H9 (cell line): ENCODE measurements around the gene OR8I2. TPM values are rescaled to one million over a fixed set of nuclear protein-coding genes. Genes with fewer than 3 reads are reported as not detected.

Source experiments
- DNase-seq: peaks from one replicate; pipeline ENCODE4 v3.0.0-alpha.2; 2017
- H2AFZ ChIP-seq: one replicate; pipeline ENCODE4 v1.6.1; 2013; ENCODE audit warnings: mild to moderate bottlenecking, low read length, control low read depth, moderate library complexity
- H2AK5ac ChIP-seq: 2 replicates; pipeline ENCODE4 v1.6.1; 2013; ENCODE audit warnings: low read length, control low read depth, mixed read lengths; ENCODE audit not compliant: insufficient read length
- H2BK120ac ChIP-seq: one replicate; pipeline ENCODE4 v1.6.1; 2013; ENCODE audit warnings: low read depth, mild to moderate bottlenecking, low read length, control low read depth, inconsistent platforms; ENCODE audit not compliant: poor library complexity, severe bottlenecking
- H2BK12ac ChIP-seq: 2 replicates; pipeline ENCODE4 v1.6.1; 2013; ENCODE audit warnings: low read length, control low read depth, mixed read lengths, low read depth; ENCODE audit not compliant: insufficient read length
- H2BK15ac ChIP-seq: 2 replicates; pipeline ENCODE4 v1.6.1; 2013; ENCODE audit warnings: low read depth, low read length, control low read depth
- H2BK20ac ChIP-seq: one replicate; pipeline ENCODE4 v1.6.1; 2013; ENCODE audit warnings: low read depth, mild to moderate bottlenecking, low read length, control low read depth, inconsistent platforms; ENCODE audit not compliant: poor library complexity, severe bottlenecking
- H2BK5ac ChIP-seq: 2 replicates; pipeline ENCODE4 v1.6.1; 2013; ENCODE audit warnings: low read length, control low read depth, mixed read lengths; ENCODE audit not compliant: insufficient read length
- H3K14ac ChIP-seq: 2 replicates; pipeline ENCODE4 v1.6.1; 2013; ENCODE audit warnings: low read length, control low read depth; ENCODE audit not compliant: insufficient read depth
- H3K18ac ChIP-seq: 2 replicates; pipeline ENCODE4 v1.6.1; 2013; ENCODE audit warnings: low read depth, mild to moderate bottlenecking, mixed read lengths, low read length, control low read depth; ENCODE audit not compliant: insufficient read length
- H3K23ac ChIP-seq: 2 replicates; pipeline ENCODE4 v1.6.1; 2013; ENCODE audit warnings: low read length, control low read depth, mixed read lengths, low read depth; ENCODE audit not compliant: insufficient read length
- H3K23me2 ChIP-seq: 2 replicates; pipeline ENCODE4 v1.6.1; 2013; ENCODE audit warnings: low read depth, mild to moderate bottlenecking, mixed read lengths, low read length, control low read depth; ENCODE audit not compliant: insufficient read length, poor library complexity, severe bottlenecking
- H3K27ac ChIP-seq: 2 replicates; pipeline ENCODE4 v1.5.1; 2013; ENCODE audit warnings: low read length, control low read depth, mixed read lengths, low read depth; ENCODE audit not compliant: insufficient read length
- H3K27me3 ChIP-seq: 2 replicates; pipeline ENCODE4 v1.6.1; 2013; ENCODE audit warnings: low read length, control low read depth, inconsistent platforms; ENCODE audit not compliant: insufficient read depth
- H3K4ac ChIP-seq: 2 replicates; pipeline ENCODE4 v1.6.1; 2013; ENCODE audit warnings: low read depth, mild to moderate bottlenecking, control low read depth, inconsistent platforms, low read length, moderate library complexity
- H3K4me1 ChIP-seq: 2 replicates; pipeline ENCODE4 v1.6.1; 2013; ENCODE audit warnings: low read length, control low read depth, inconsistent platforms; ENCODE audit not compliant: insufficient read depth
- H3K4me2 ChIP-seq: 2 replicates; pipeline ENCODE4 v1.6.1; 2013; ENCODE audit warnings: low read length, control low read depth, mixed read lengths; ENCODE audit not compliant: insufficient read length, insufficient read depth
- H3K56ac ChIP-seq: 2 replicates; pipeline ENCODE4 v1.6.1; 2013; ENCODE audit warnings: low read depth, mild to moderate bottlenecking, mixed read lengths, low read length, control low read depth; ENCODE audit not compliant: insufficient read length
- H3K79me1 ChIP-seq: 2 replicates; pipeline ENCODE4 v1.6.1; 2013; ENCODE audit warnings: low read depth, mild to moderate bottlenecking, moderate library complexity, low read length, control low read depth, inconsistent platforms; ENCODE audit not compliant: insufficient read depth, poor library complexity, severe bottlenecking
- H3K79me2 ChIP-seq: 2 replicates; pipeline ENCODE4 v1.6.1; 2013; ENCODE audit warnings: low read length, control low read depth, inconsistent platforms; ENCODE audit not compliant: insufficient read depth
- H3K9ac ChIP-seq: 2 replicates; pipeline ENCODE4 v1.6.1; 2013; ENCODE audit warnings: low read length, control low read depth, mixed read lengths; ENCODE audit not compliant: insufficient read length; ENCODE audit errors: extremely low read depth
- H3K9me3 ChIP-seq: one replicate; pipeline ENCODE4 v1.6.1; 2013; ENCODE audit warnings: low read depth, low read length, inconsistent platforms; ENCODE audit not compliant: control insufficient read depth
- H3T11ph ChIP-seq: one replicate; pipeline ENCODE4 v1.6.1; 2013; ENCODE audit warnings: mild to moderate bottlenecking, low read length, control low read depth, inconsistent platforms
- H4K20me1 ChIP-seq: one replicate; pipeline ENCODE4 v1.6.1; 2013; ENCODE audit not compliant: control insufficient read depth, insufficient read length, insufficient read depth
- H4K5ac ChIP-seq: 2 replicates; pipeline ENCODE4 v1.6.1; 2013; ENCODE audit warnings: low read depth, mild to moderate bottlenecking, mixed read lengths, low read length, control low read depth; ENCODE audit not compliant: insufficient read length
- H4K8ac ChIP-seq: replicated peaks from 2 replicates; pipeline ENCODE4 v1.6.1; 2013; ENCODE audit warnings: low read length, control low read depth, mixed read lengths, low read depth; ENCODE audit not compliant: insufficient read length
- H4K91ac ChIP-seq: 2 replicates; pipeline ENCODE4 v1.6.1; 2013; ENCODE audit warnings: low read depth, mild to moderate bottlenecking, moderate library complexity, mixed read lengths, low read length, control low read depth; ENCODE audit not compliant: insufficient read length
- H3K27ac Mint-ChIP-seq, 3 experiments: 2 replicates in 2 of 3; 3 replicates in 1 of 3; pipeline ENCODE4 v1.8.0; 2020 to 2021; ENCODE audit warnings: mixed read lengths in 3 of 3, mild to moderate bottlenecking in 1 of 3, moderate library complexity in 1 of 3
- H3K27me3 Mint-ChIP-seq: 2 replicates; pipeline ENCODE4 v1.8.0; 2021; ENCODE audit warnings: low read depth, mild to moderate bottlenecking, moderate library complexity, mixed read lengths
- H3K36me3 Mint-ChIP-seq, 3 experiments: 2 replicates in 2 of 3; 3 replicates in 1 of 3; pipeline ENCODE4 v1.8.0; 2020 to 2021; ENCODE audit warnings: low read depth in 3 of 3, mixed read lengths in 3 of 3; ENCODE audit not compliant: insufficient read depth in 1 of 3
- H3K4me1 Mint-ChIP-seq, 2 experiments: 2 replicates each; pipeline ENCODE4 v1.8.0; 2020; ENCODE audit warnings: mixed read lengths in 2 of 2
- H3K4me3 Mint-ChIP-seq, 2 experiments: 2 replicates in 1 of 2; 3 replicates in 1 of 2; pipeline ENCODE4 v1.8.0; 2020 to 2021; ENCODE audit warnings: mild to moderate bottlenecking in 2 of 2, mixed read lengths in 2 of 2, moderate library complexity in 1 of 2
- H3K9me3 Mint-ChIP-seq, 2 experiments: 2 replicates in 1 of 2; 3 replicates in 1 of 2; pipeline ENCODE4 v1.8.0; 2020; ENCODE audit warnings: mild to moderate bottlenecking in 2 of 2, mixed read lengths in 2 of 2, moderate library complexity in 1 of 2
- CTCF ChIP-seq: fragments of 200-600 bp; sonication (generic); conservative IDR thresholded peaks from 3 replicates; pipeline ENCODE4 v1.8.0; 2021; ENCODE audit warnings: antibody characterized with exemption, mild to moderate bottlenecking
- WGBS: extraction: QIAGEN DNeasy Blood & Tissue Kit; methylation state at CpG from one replicate; pipeline ENCODE4 v1.1.7; 2013; ENCODE audit warnings: missing lambda C conversion rate, low lambda C conversion rate, mixed read lengths; ENCODE audit not compliant: insufficient read length; ENCODE audit errors: extremely low coverage; 5-methylcytosine and 5-hydroxymethylcytosine counted together
- total RNA-seq: library from RNA; stranded (reverse); gene quantifications from 2 replicates; pipeline ENCODE4 v1.2.1, GENCODE V29; 2021

The OR8I2 gene
- total RNA-seq, 1 experiment from 2014 or later: not detected

- Histone ChIP-seq H3K27ac (no peak overlapping the region), H3K9me3 (no peaks in the 10 kb centered on the region), H4K91ac (no peak overlapping the region), H2BK15ac (no peak overlapping the region), H3K23me2 (no peaks in the 10 kb centered on the region), H3K4ac (no peak overlapping the region), H2AFZ (no peak overlapping the region), H2AK5ac (no peak overlapping the region), H4K5ac (no peak overlapping the region), H2BK20ac (no peak overlapping the region), H3K4me2 (no peak overlapping the region), H3K79me2 (no peaks in the 10 kb centered on the region), H3K56ac (no peak overlapping the region), H2BK12ac (no peak overlapping the region), H3K4me1 (no peaks in the 10 kb centered on the region), H3K9ac (no peak overlapping the region), H3T11ph (no peak overlapping the region), H3K18ac (no peak overlapping the region), H4K8ac (no peak overlapping the region), H3K23ac (no peak overlapping the region), H3K27me3 (no peaks in the 10 kb centered on the region), H4K20me1 (no peaks in the 10 kb centered on the region), H2BK5ac (no peak overlapping the region), H3K79me1 (no peaks in the 10 kb centered on the region), H2BK120ac (no peak overlapping the region), H3K14ac (no peak overlapping the region)
- Mint-ChIP-seq H3K9me3 (peaks cover 0 to 13% of the 10 kb centered on the region in 2 experiments; a peak in 3 of 5 replicates), H3K27me3 (no peaks in the 10 kb centered on the region), H3K27ac (no peak overlapping the region), H3K4me3 (no peak overlapping the region), H3K36me3 (no peaks in the 10 kb centered on the region; a peak in 1 of 7 replicates), H3K4me1 (no peaks in the 10 kb centered on the region)
- TF ChIP-seq CTCF: no peak
- no CpG with 5 or more reads among the region's 4 CpGs for WGBS
- no peak for DNase-seq
Observed at GRCh38 chr11:56048480-56048879, 44.6 kb upstream of the OR8I2 start.
